H1 (cell line): ENCODE results near the gene S100A10. TPM values are rescaled to one million over a fixed set of nuclear protein-coding genes. Genes with fewer than 3 reads are reported as not detected.

Experiments
- CTCF ChIA-PET: fragments of 300-600 bp; sonication (Branson Sonifier 250); formaldehyde crosslinking; loops from one replicate; lab custom pipeline; 2021; ENCODE audit not compliant: partially characterized antibody; lab: Charles Lee
- POLR2A ChIA-PET: fragments of 300-600 bp; sonication (Branson Sonifier 250); formaldehyde crosslinking; loops from one replicate; lab custom pipeline; 2021; ENCODE audit warnings: inconsistent platforms; ENCODE audit not compliant: partially characterized antibody; lab: Charles Lee
- DNase-seq, 2 experiments: peaks; one replicate each; pipeline versions ENCODE4 v3.0.0 to v3.0.0-alpha.2; 2010 to 2022; ENCODE audit warnings: low spot score in 2 of 2, low read depth in 1 of 2, mixed read lengths in 1 of 2
- FAIRE-seq: peaks from 2 replicates; lab custom pipeline; 2011; peaks lifted over from hg19 to GRCh38; lab: Jason Lieb, UNC
- H2AFZ ChIP-seq: 2 replicates; pipeline ENCODE4 v1.8.1; 2012; ENCODE audit warnings: low read length, inconsistent platforms
- H2AK5ac ChIP-seq: 2 replicates; pipeline ENCODE4 v1.6.1; 2013; ENCODE audit warnings: low read depth, low read length
- H2BK120ac ChIP-seq: replicated peaks from 2 replicates; pipeline ENCODE3; 2013; ENCODE audit warnings: low read depth, low read length, inconsistent platforms
- H2BK12ac ChIP-seq: 2 replicates; pipeline ENCODE4 v1.6.1; 2013; ENCODE audit warnings: low read depth, low read length
- H2BK15ac ChIP-seq: 2 replicates; pipeline ENCODE4 v1.6.1; 2013; ENCODE audit warnings: low read length
- H2BK20ac ChIP-seq: 2 replicates; pipeline ENCODE4 v1.6.1; 2013; ENCODE audit warnings: low read length
- H2BK5ac ChIP-seq: 2 replicates; pipeline ENCODE4 v1.6.1; 2013; ENCODE audit warnings: low read depth, low read length
- H3K14ac ChIP-seq: 2 replicates; pipeline ENCODE4 v1.6.1; 2013; ENCODE audit warnings: inconsistent platforms; ENCODE audit not compliant: insufficient read length
- H3K18ac ChIP-seq: 2 replicates; pipeline ENCODE4 v1.6.1; 2013; ENCODE audit warnings: low read length; ENCODE audit errors: extremely low read depth
- H3K23ac ChIP-seq: 2 replicates; pipeline ENCODE4 v1.6.1; 2013; ENCODE audit warnings: inconsistent platforms; ENCODE audit not compliant: insufficient read length
- H3K23me2 ChIP-seq: 2 replicates; pipeline ENCODE4 v1.6.1; 2013; ENCODE audit warnings: low read depth, low read length
- H3K27ac ChIP-seq: 2 replicates; pipeline ENCODE4 v1.6.1; 2011; ENCODE audit warnings: low read depth, low read length, inconsistent platforms
- H3K27me3 ChIP-seq, 4 experiments: replicated peaks in 1 of 4; 1 replicate in 1 of 4; 2 replicates in 3 of 4; pipeline versions ENCODE4 v1.6.1 to v1.8.1; 2011 to 2013; ENCODE audit warnings: low read length in 3 of 4, mild to moderate bottlenecking in 3 of 4, inconsistent platforms in 2 of 4, mixed read lengths in 2 of 4, moderate library complexity in 1 of 4; ENCODE audit not compliant: control insufficient read depth in 3 of 4, insufficient read depth in 3 of 4; ENCODE audit errors: extremely low read depth in 1 of 4
- H3K36me3 ChIP-seq, 4 experiments: 2 replicates each; pipeline versions ENCODE4 v1.6.1 to v1.8.1; 2011 to 2013; ENCODE audit warnings: mild to moderate bottlenecking in 4 of 4, low read length in 3 of 4, moderate library complexity in 2 of 4, control low read depth in 1 of 4, inconsistent platforms in 1 of 4; ENCODE audit not compliant: insufficient read depth in 4 of 4, control insufficient read depth in 2 of 4
- H3K4ac ChIP-seq: replicated peaks from 2 replicates; pipeline ENCODE3; 2013; ENCODE audit warnings: low read length, low read depth, mixed read lengths, inconsistent platforms; ENCODE audit not compliant: insufficient read length
- H3K4me1 ChIP-seq, 4 experiments: replicated peaks in 1 of 4; 1 replicate in 1 of 4; 2 replicates in 3 of 4; pipeline versions ENCODE4 v1.6.1 to v1.8.1; 2011 to 2013; ENCODE audit warnings: low read length in 3 of 4, inconsistent platforms in 2 of 4, mixed read lengths in 1 of 4; ENCODE audit not compliant: insufficient read depth in 4 of 4, control insufficient read depth in 3 of 4
- H3K4me2 ChIP-seq, 2 experiments: 2 replicates each; pipeline versions ENCODE4 v1.6.1 to v1.8.1; 2011 to 2013; ENCODE audit warnings: low read depth in 2 of 2, low read length in 2 of 2, control low read depth in 1 of 2, inconsistent platforms in 1 of 2, mild to moderate bottlenecking in 1 of 2; ENCODE audit not compliant: insufficient read depth in 1 of 2
- H3K4me3 ChIP-seq, 4 experiments: fragments of 200-600, 300-600 bp in 1 of 4; sonication (generic), shearing (Covaris generic), sonication (Bioruptor Twin) in 1 of 4; 2 replicates each; pipeline versions ENCODE4 v1.5.1 to v1.8.1; 2011 to 2016; ENCODE audit warnings: low read length in 4 of 4, low read depth in 3 of 4, control low read depth in 2 of 4, inconsistent platforms in 2 of 4, mild to moderate bottlenecking in 2 of 4, mixed read lengths in 1 of 4, moderate library complexity in 1 of 4; ENCODE audit not compliant: insufficient read depth in 2 of 4; ENCODE audit errors: extremely low read depth in 1 of 4
- H3K56ac ChIP-seq: replicated peaks from 2 replicates; pipeline ENCODE3; 2013; ENCODE audit warnings: low read depth, mild to moderate bottlenecking, mixed read lengths, low read length, inconsistent platforms; ENCODE audit not compliant: insufficient read length
- H3K79me1 ChIP-seq: 2 replicates; pipeline ENCODE4 v1.6.1; 2013; ENCODE audit warnings: low read depth, low read length, control low read depth
- H3K79me2 ChIP-seq, 2 experiments: 2 replicates each; pipeline versions ENCODE4 v1.6.1 to v1.8.1; 2012 to 2013; ENCODE audit warnings: low read length in 2 of 2, mild to moderate bottlenecking in 2 of 2, inconsistent platforms in 1 of 2; ENCODE audit not compliant: insufficient read depth in 2 of 2, control insufficient read depth in 1 of 2
- H3K9ac ChIP-seq, 4 experiments: replicated peaks in 1 of 4; 1 replicate in 1 of 4; 2 replicates in 3 of 4; pipeline versions ENCODE4 v1.6.1 to v1.8.1; 2011 to 2013; ENCODE audit warnings: low read depth in 3 of 4, low read length in 3 of 4, control low read depth in 2 of 4, mild to moderate bottlenecking in 2 of 4, moderate library complexity in 2 of 4, inconsistent platforms in 1 of 4; ENCODE audit errors: extremely low read depth in 1 of 4
- H3K9me3 ChIP-seq, 2 experiments: 2 replicates each; pipeline versions ENCODE4 v1.6.1 to v1.8.1; 2012 to 2013; ENCODE audit warnings: mild to moderate bottlenecking in 2 of 2, moderate library complexity in 2 of 2, control low read depth in 1 of 2, inconsistent platforms in 1 of 2, low read depth in 1 of 2, low read length in 1 of 2, mixed read lengths in 1 of 2; ENCODE audit not compliant: insufficient read depth in 2 of 2
- H4K20me1 ChIP-seq, 2 experiments: replicated peaks in 1 of 2; 2 replicates each; pipeline versions ENCODE3 to v1.8.1; 2011 to 2013; ENCODE audit warnings: inconsistent platforms in 2 of 2, low read length in 2 of 2, mild to moderate bottlenecking in 1 of 2; ENCODE audit not compliant: insufficient read depth in 2 of 2, control insufficient read depth in 1 of 2
- H4K5ac ChIP-seq: 2 replicates; pipeline ENCODE4 v1.6.1; 2013; ENCODE audit warnings: low read length, low read depth, mixed read lengths, inconsistent platforms; ENCODE audit not compliant: insufficient read length
- H4K8ac ChIP-seq: 2 replicates; pipeline ENCODE4 v1.8.0; 2013; ENCODE audit warnings: mild to moderate bottlenecking, moderate library complexity, low read length, inconsistent platforms; ENCODE audit not compliant: insufficient read depth; ENCODE audit errors: extremely low read depth
- H4K91ac ChIP-seq: replicated peaks from 2 replicates; pipeline ENCODE3; 2013; ENCODE audit warnings: low read length, mixed read lengths, inconsistent platforms; ENCODE audit not compliant: insufficient read length
- BRCA1 ChIP-seq: IDR thresholded peaks from 2 replicates; pipeline ENCODE4 v1.6.1; 2012; ENCODE audit warnings: low read depth, low read length, improper control_type of control experiment
- GTF2F1 ChIP-seq: IDR thresholded peaks from 2 replicates; pipeline ENCODE4 v1.6.1; 2012; ENCODE audit warnings: low read depth, low read length, improper control_type of control experiment, borderline replicate concordance
- JUND ChIP-seq: IDR thresholded peaks from 2 replicates; pipeline ENCODE4 v1.6.1; 2011; ENCODE audit warnings: mild to moderate bottlenecking, improper control_type of control experiment, low read length
- SIN3A ChIP-seq, 2 experiments: IDR thresholded peaks in 1 of 2; conservative IDR thresholded peaks in 1 of 2; 2 replicates each; pipeline ENCODE4 v1.6.1; 2011 to 2012; ENCODE audit warnings: low read length in 2 of 2, improper control_type of control experiment in 1 of 2, low read depth in 1 of 2, mild to moderate bottlenecking in 1 of 2
- SIRT6 ChIP-seq: IDR thresholded peaks from one replicate; pipeline ENCODE4 v1.7.1; 2012; ENCODE audit warnings: low read length, inconsistent platforms
- SUZ12 ChIP-seq: fragments of 200-600 bp; sonication (generic); IDR thresholded peaks from 2 replicates; pipeline ENCODE4 v1.6.1; 2012; ENCODE audit warnings: mild to moderate bottlenecking, inconsistent platforms, low read length, moderate library complexity, mixed read lengths
- TBP ChIP-seq: IDR thresholded peaks from 2 replicates; pipeline ENCODE4 v1.6.1; 2011; ENCODE audit warnings: low read depth, low read length, improper control_type of control experiment
- WGBS, 2 experiments: shearing (Covaris generic) in 1 of 2; methylation state at CpG; one replicate each; pipeline versions ENCODE4 v1.1.6 to v1.1.7; 2013 to 2015; ENCODE audit warnings: low lambda C conversion rate in 2 of 2, mixed read lengths in 2 of 2, inconsistent platforms in 1 of 2, low coverage in 1 of 2, missing lambda C conversion rate in 1 of 2; ENCODE audit not compliant: insufficient replicate concordance in 2 of 2, insufficient coverage in 1 of 2, insufficient read length in 1 of 2; ENCODE audit errors: extremely low coverage in 1 of 2, missing lambda C conversion rate in 1 of 2; 5-methylcytosine and 5-hydroxymethylcytosine counted together
- polyA plus RNA-seq, 7 experiments: library from polyadenylated mRNA; depleted of rRNA in 3 of 7; stranded (reverse) in 5 of 7; unstranded in 2 of 7; fragments of >200 nt in 5 of 7; fragments of 200-250 nt in 2 of 7; gene quantifications; 1 replicate in 5 of 7; 2 replicates in 1 of 7; 4 replicates in 1 of 7; pipeline versions ENCODE4 v1.2.1 to v1.2.3, GENCODE V29; 2011 to 2013; ENCODE audit warnings: missing spikeins in 2 of 7, mixed read lengths in 2 of 7
- total RNA-seq: library from RNA; stranded (reverse); fragmentation: NEBNext Ultra II Directional; extraction: Animal tissue kit (Norgen Biotek cat#: 25700); gene quantifications from 2 replicates; pipeline ENCODE4 v1.2.1, GENCODE V29; 2021
- TF ChIP-seq, protein P1 (sequence below): IDR thresholded peaks from 2 replicates; pipeline ENCODE4 v1.6.1; 2012; ENCODE audit warnings: low read length, inconsistent platforms

Gene S100A10
- total and polyA plus RNA-seq, 2 of the 8 experiments (the other 6 are each of a cell fraction or from before 2014, with no cell fraction given) = 23.9 to 231 TPM

DNA sequence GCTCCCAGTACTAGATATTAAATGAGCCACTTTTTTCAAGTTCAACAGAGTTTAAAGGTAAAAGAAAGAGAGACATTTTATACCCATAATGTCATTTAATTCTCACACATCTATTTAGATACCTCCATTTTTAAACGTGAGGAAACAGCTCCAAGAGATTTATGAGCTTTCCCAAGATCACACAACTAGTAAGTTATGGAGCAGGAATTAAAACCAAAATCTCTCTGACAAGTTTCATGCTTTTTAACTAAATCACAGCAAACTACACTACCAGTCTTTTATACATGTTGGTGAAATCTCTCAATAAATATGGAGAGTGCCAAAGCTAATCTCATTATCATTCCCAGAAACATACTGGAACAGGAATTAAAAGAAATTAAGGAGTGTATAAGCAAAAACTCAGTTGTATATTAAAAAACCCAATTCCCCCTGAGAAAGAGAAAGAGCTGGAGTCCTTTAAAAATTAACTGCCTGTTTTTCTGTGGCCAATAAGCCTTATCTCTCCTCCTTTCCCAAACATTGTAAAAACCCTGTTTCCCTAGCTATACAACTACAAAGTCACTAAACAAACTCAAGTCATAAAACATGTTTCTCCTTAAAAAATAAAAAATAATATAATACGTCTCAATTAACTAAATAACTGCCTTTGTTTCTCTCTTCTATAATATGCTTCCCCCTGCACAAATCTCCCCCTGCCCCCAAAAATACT lies 57.6 kb downstream of the S100A10 start:
- Histone ChIP-seq H3K4me3 (no peak overlapping the region), H2AFZ (no peak overlapping the region), H3K23me2 (no peaks in the 10 kb centered on the region), H3K79me1 (no peaks in the 10 kb centered on the region), H3K36me3 (no peaks in the 10 kb centered on the region), H3K27ac (no peak overlapping the region), H3K23ac (no peak overlapping the region), H2BK20ac (no peak overlapping the region), H3K79me2 (no peaks in the 10 kb centered on the region), H3K56ac (no peak overlapping the region), H2BK120ac (no peak overlapping the region), H3K18ac (no peak overlapping the region), H3K9ac (no peak overlapping the region), H4K5ac (no peak overlapping the region), H4K91ac (no peak overlapping the region), H2BK5ac (no peak overlapping the region), H3K4me1 (no peaks in the 10 kb centered on the region), H3K27me3 (no peaks in the 10 kb centered on the region), H2BK15ac (no peak overlapping the region), H3K9me3 (no peaks in the 10 kb centered on the region), H4K20me1 (no peaks in the 10 kb centered on the region), H3K4ac (no peak overlapping the region), H4K8ac (no peak overlapping the region), H2AK5ac (no peak overlapping the region), H2BK12ac (no peak overlapping the region), H3K14ac (no peak overlapping the region), H3K4me2 (no peak overlapping the region)
- DNase-seq = no peak
- 86 to 100% methylated on average over 1 to 2 of the region's 2 CpGs for WGBS, 2 experiments
- POLR2A ChIA-PET = interaction anchor here (1.3 kb wide), 1 partner anchor 28 kb away, joined by 3 read pairs; no protein-coding TSS in a partner anchor
- CTCF ChIA-PET = interaction anchor here (0.6 to 11.3 kb wide), 25 partner anchors 9 to 1204 kb away, joined by 3 to 180 read pairs (median 7); partner anchors contain the start of gene S100A10
- TF ChIP-seq GTF2F1 = no peak
- TF ChIP-seq JUND = no peak
- TF ChIP-seq, protein P1, sequence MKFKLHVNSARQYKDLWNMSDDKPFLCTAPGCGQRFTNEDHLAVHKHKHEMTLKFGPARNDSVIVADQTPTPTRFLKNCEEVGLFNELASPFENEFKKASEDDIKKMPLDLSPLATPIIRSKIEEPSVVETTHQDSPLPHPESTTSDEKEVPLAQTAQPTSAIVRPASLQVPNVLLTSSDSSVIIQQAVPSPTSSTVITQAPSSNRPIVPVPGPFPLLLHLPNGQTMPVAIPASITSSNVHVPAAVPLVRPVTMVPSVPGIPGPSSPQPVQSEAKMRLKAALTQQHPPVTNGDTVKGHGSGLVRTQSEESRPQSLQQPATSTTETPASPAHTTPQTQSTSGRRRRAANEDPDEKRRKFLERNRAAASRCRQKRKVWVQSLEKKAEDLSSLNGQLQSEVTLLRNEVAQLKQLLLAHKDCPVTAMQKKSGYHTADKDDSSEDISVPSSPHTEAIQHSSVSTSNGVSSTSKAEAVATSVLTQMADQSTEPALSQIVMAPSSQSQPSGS = no peak
- no peak for TF ChIP-seq SIN3A (conservative IDR thresholded peaks at IDR 0.05 in 1 of 2, IDR thresholded peaks at IDR 0.05 in 1 of 2; ENCODE audit: low read depth in 1 of 2, low read length in 2 of 2)
- TF ChIP-seq SUZ12 = no peak
- no peak for TF ChIP-seq SIRT6
- TF ChIP-seq TBP = no peak
- TF ChIP-seq BRCA1 = no peak
- no peak for FAIRE-seq
